Subcutaneous adipose tissue (tissue), 4 donors: ENCODE measurements around the gene RING1. TPM values are rescaled to one million over a fixed set of nuclear protein-coding genes. Genes with fewer than 3 reads are reported as not detected.

Experiments
- CTCF ChIP-seq: fragments of 450-650 bp; IDR thresholded peaks from one replicate; pipeline ENCODE4 v1.5.1; 2016; ENCODE audit warnings: low read depth, mild to moderate bottlenecking, control low read depth, antibody characterized with exemption, moderate library complexity
- total RNA-seq, 4 donors: library from RNA; depleted of rRNA; stranded (reverse); fragments of >200 nt; gene quantifications; one replicate each; pipeline ENCODE4 v1.1.0, GENCODE V29; 2016

The RING1 gene
- total RNA-seq, 4 donors from 2014 or later = 7.3 to 19.0 (median 10.5) TPM

- no peak for TF ChIP-seq CTCF
These were observed 28.0 kb downstream of the RING1 start for GRCh38 chr6:33236328-33236727.

- TF ChIP-seq CTCF = no peak
These were observed 28.6 kb downstream of the RING1 start for GRCh38 chr6:33236852-33237251.

- no peak for TF ChIP-seq CTCF
These were observed 29.4 kb downstream of the RING1 start for GRCh38 chr6:33237741-33238140.

- no peak for TF ChIP-seq CTCF
These were observed 33.7 kb downstream of the RING1 start for GRCh38 chr6:33241968-33242367.

- TF ChIP-seq CTCF = no peak
These were observed 35.2 kb downstream of the RING1 start for GRCh38 chr6:33243476-33243875.

GRCh38 chr6:33247977-33248642 is 39.8 kb downstream of the RING1 start:
- TF ChIP-seq CTCF = no peak

- no peak for TF ChIP-seq CTCF
These were observed 40.3 kb downstream of the RING1 start for GRCh38 chr6:33248643-33248931.
